ENCODE measurements around the gene NCAM1. TPM values are rescaled to one million over a fixed set of nuclear protein-coding genes. Genes with fewer than 3 reads are reported as not detected.

The NCAM1 gene
- total RNA-seq, 2 experiments from 2014 or later, result 0.34 TPM; not detected in 1

- Histone ChIP-seq H3K9me3 (ENCODE audit: control insufficient read depth in 1 of 2, insufficient read depth in 1 of 2, low read length in 2 of 2) (no peaks in the 10 kb centered on the region), H3K27ac (ENCODE audit: low read depth in 1 of 2, low read length in 2 of 2) (no peak overlapping the region), H3K4me1 (ENCODE audit: insufficient read depth, low read length) (no peaks in the 10 kb centered on the region), H3K27me3 (ENCODE audit: control insufficient read depth in 1 of 2, insufficient read depth in 2 of 2, low read length in 2 of 2) (no peaks in the 10 kb centered on the region), H3K4me3 (ENCODE audit: low read length) (no peak overlapping the region), H3K36me3 (ENCODE audit: insufficient read depth, low read length) (no peaks in the 10 kb centered on the region)
- ATAC-seq (ENCODE audit: poor library complexity) (no peak), DNase-seq (no peak)
- no peaks in the 10 kb centered on the region for H3K9me3 Mint-ChIP-seq
- H3K27ac Mint-ChIP-seq, result no peak overlapping the region
- ChIA-PET POLR2A (no interaction called here), CTCF (no interaction called here)
- H3K4me3 Mint-ChIP-seq, result no peak overlapping the region
- intact Hi-C loops (cut with DNase I, micrococcal nuclease), result no loop called here
- H3K27me3 Mint-ChIP-seq, result peaks cover 5% of the 10 kb centered on the region
- TF ChIP-seq, protein P1, sequence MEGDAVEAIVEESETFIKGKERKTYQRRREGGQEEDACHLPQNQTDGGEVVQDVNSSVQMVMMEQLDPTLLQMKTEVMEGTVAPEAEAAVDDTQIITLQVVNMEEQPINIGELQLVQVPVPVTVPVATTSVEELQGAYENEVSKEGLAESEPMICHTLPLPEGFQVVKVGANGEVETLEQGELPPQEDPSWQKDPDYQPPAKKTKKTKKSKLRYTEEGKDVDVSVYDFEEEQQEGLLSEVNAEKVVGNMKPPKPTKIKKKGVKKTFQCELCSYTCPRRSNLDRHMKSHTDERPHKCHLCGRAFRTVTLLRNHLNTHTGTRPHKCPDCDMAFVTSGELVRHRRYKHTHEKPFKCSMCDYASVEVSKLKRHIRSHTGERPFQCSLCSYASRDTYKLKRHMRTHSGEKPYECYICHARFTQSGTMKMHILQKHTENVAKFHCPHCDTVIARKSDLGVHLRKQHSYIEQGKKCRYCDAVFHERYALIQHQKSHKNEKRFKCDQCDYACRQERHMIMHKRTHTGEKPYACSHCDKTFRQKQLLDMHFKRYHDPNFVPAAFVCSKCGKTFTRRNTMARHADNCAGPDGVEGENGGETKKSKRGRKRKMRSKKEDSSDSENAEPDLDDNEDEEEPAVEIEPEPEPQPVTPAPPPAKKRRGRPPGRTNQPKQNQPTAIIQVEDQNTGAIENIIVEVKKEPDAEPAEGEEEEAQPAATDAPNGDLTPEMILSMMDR (IDR thresholded peaks at IDR 0.05), result no peak
- H3K4me1 Mint-ChIP-seq (ENCODE audit: low read depth), result no peaks in the 10 kb centered on the region
- H3K36me3 Mint-ChIP-seq (ENCODE audit: low read depth), result no peaks in the 10 kb centered on the region
These were observed 22.7 kb downstream of the NCAM1 start for GRCh38 chr11:112983887-112984286.

GRCh38 chr11:112989198-112989597 lies 28.0 kb downstream of the NCAM1 start:
- ChIA-PET CTCF (no interaction called here), POLR2A (no interaction called here)
- Histone ChIP-seq H3K9me3 (ENCODE audit: control insufficient read depth in 1 of 2, insufficient read depth in 1 of 2, low read length in 2 of 2) (peaks cover 3 to 9% of the 10 kb centered on the region in 2 experiments), H3K4me1 (ENCODE audit: insufficient read depth, low read length) (no peaks in the 10 kb centered on the region), H3K27me3 (ENCODE audit: control insufficient read depth in 1 of 2, insufficient read depth in 2 of 2, low read length in 2 of 2) (no peaks in the 10 kb centered on the region), H3K36me3 (ENCODE audit: insufficient read depth, low read length) (no peaks in the 10 kb centered on the region), H3K27ac (ENCODE audit: low read depth in 1 of 2, low read length in 2 of 2) (no peak overlapping the region), H3K4me3 (ENCODE audit: low read length) (no peak overlapping the region)
- H3K4me1 Mint-ChIP-seq (ENCODE audit: low read depth), result no peaks in the 10 kb centered on the region
- H3K36me3 Mint-ChIP-seq (ENCODE audit: low read depth), result no peaks in the 10 kb centered on the region
- no peak overlapping the region for H3K4me3 Mint-ChIP-seq
- H3K27me3 Mint-ChIP-seq, result no peaks in the 10 kb centered on the region
- H3K9me3 Mint-ChIP-seq, result no peaks in the 10 kb centered on the region
- no peak for ATAC-seq (ENCODE audit: poor library complexity)
- TF ChIP-seq, protein P1 (IDR thresholded peaks at IDR 0.05), result no peak
- H3K27ac Mint-ChIP-seq, result no peak overlapping the region
- intact Hi-C loops (cut with DNase I, micrococcal nuclease), result no loop called here
- no peak for DNase-seq

DNA sequence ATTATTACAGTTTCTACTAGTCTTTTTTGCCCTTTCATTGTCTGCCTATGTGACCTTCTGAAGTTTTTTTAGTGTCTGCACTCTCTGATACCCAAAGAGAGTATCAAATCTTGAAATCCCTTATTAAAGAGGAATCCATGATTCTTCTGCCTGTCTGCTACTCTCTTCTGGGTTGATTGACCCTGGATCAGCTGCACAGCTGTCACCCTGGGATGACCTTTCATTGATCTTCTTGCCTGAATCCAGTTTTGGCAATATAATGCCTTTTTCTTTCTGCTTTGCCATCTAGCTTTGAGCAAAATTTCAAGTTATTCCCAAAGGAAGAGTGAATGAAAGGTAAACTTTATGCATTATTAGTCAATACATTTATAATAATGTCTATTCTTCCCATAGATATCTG lies 32.6 kb downstream of the NCAM1 start:
- Histone ChIP-seq H3K27ac (ENCODE audit: low read depth in 1 of 2, low read length in 2 of 2) (no peak overlapping the region), H3K27me3 (ENCODE audit: control insufficient read depth in 1 of 2, insufficient read depth in 2 of 2, low read length in 2 of 2) (no peaks in the 10 kb centered on the region), H3K4me3 (ENCODE audit: low read length) (no peak overlapping the region), H3K9me3 (ENCODE audit: control insufficient read depth in 1 of 2, insufficient read depth in 1 of 2, low read length in 2 of 2) (peaks cover 3 to 9% of the 10 kb centered on the region in 2 experiments), H3K4me1 (ENCODE audit: insufficient read depth, low read length) (no peaks in the 10 kb centered on the region), H3K36me3 (ENCODE audit: insufficient read depth, low read length) (no peaks in the 10 kb centered on the region)
- H3K36me3 Mint-ChIP-seq (ENCODE audit: low read depth), result no peaks in the 10 kb centered on the region
- ATAC-seq (ENCODE audit: poor library complexity) (no peak), DNase-seq (no peak)
- H3K4me1 Mint-ChIP-seq (ENCODE audit: low read depth), result no peaks in the 10 kb centered on the region
- no peak overlapping the region for H3K4me3 Mint-ChIP-seq
- ChIA-PET POLR2A (no interaction called here), CTCF (no interaction called here)
- TF ChIP-seq, protein P1 (IDR thresholded peaks at IDR 0.05), result no peak
- H3K27me3 Mint-ChIP-seq, result peaks cover 22% of the 10 kb centered on the region
- intact Hi-C loops (cut with DNase I, micrococcal nuclease), result no loop called here
- H3K27ac Mint-ChIP-seq, result no peak overlapping the region
- no peaks in the 10 kb centered on the region for H3K9me3 Mint-ChIP-seq
